ENCODE measurements around the gene TM9SF1. TPM values are rescaled to one million over a fixed set of nuclear protein-coding genes. Genes with fewer than 3 reads are reported as not detected.
A peak's percentile ranks its signal among the peaks of the same experiment; 100 is the strongest.
"Not testable (repeated sequence)": the region's sequence is repeated elsewhere in the genome, so short reads cannot be mapped to it uniquely, and the experiment has no call there.

Gene TM9SF1
- total RNA-seq, 4 donors from 2014 or later, result 46.8 to 61.3 (median 54.6) TPM

GRCh38 chr14:24231263-24232120 lies 36.3 kb upstream of the TM9SF1 start:
- peak overlapping the region in 3 of 4 donors; percentile 80 to 94 (median 93) for H3K27ac ChIP-seq
- peaks cover 0 to 28% (median 0%) of the 10 kb centered on the region in 3 donors for H3K36me3 ChIP-seq
- no peak for DNase-seq (ENCODE audit: low spot score in 2 of 2)
- H3K9me3 ChIP-seq, result no peaks in the 10 kb centered on the region
- 12 to 13% methylated on average over 17 to 23 of the region's 23 CpGs for WGBS, 2 donors
- no peak for TF ChIP-seq POLR2A (IDR thresholded peaks at IDR 0.05)
- TF ChIP-seq EP300 (IDR thresholded peaks at IDR 0.05), result no peak
- no peak for TF ChIP-seq CTCF (IDR thresholded peaks at IDR 0.05)
- peaks cover 0 to 40% (median 23%) of the 10 kb centered on the region in 4 donors for H3K4me1 ChIP-seq
- H3K4me3 ChIP-seq, result peak overlapping the region; percentile 51 to 98 (median 88)
- no peaks in the 10 kb centered on the region for H3K27me3 ChIP-seq

- no peak overlapping the region for H3K27ac ChIP-seq
- no peak for DNase-seq (ENCODE audit: low spot score in 2 of 2)
- TF ChIP-seq CTCF (IDR thresholded peaks at IDR 0.05) (no peak), POLR2A (IDR thresholded peaks at IDR 0.05) (no peak), EP300 (IDR thresholded peaks at IDR 0.05) (no peak)
- H3K9me3 ChIP-seq, result no peaks in the 10 kb centered on the region
- H3K4me1 ChIP-seq, result peaks cover 0 to 26% (median 20%) of the 10 kb centered on the region in 4 donors
- H3K27me3 ChIP-seq, result no peaks in the 10 kb centered on the region
- H3K4me3 ChIP-seq, result no peak overlapping the region
- H3K36me3 ChIP-seq, result peaks cover 0 to 15% (median 0%) of the 10 kb centered on the region in 3 donors
- 30 to 53% methylated on average over 1 of the region's 1 CpG for WGBS, 2 donors
These were observed 33.7 kb upstream of the TM9SF1 start for GRCh38 chr14:24228902-24229301.

- Histone ChIP-seq H3K27me3 (no peaks in the 10 kb centered on the region), H3K27ac (no peak overlapping the region), H3K36me3 (peaks cover 0 to 15% (median 0%) of the 10 kb centered on the region in 3 donors), H3K4me1 (peaks cover 0 to 13% (median 8%) of the 10 kb centered on the region in 4 donors), H3K4me3 (no peak overlapping the region), H3K9me3 (no peaks in the 10 kb centered on the region)
- no peak for DNase-seq (ENCODE audit: low spot score in 2 of 2)
- WGBS, 2 donors, result 51 to 57% methylated on average over 1 of the region's 1 CpG
- TF ChIP-seq POLR2A (IDR thresholded peaks at IDR 0.05), result no peak
- no peak for TF ChIP-seq CTCF (IDR thresholded peaks at IDR 0.05)
- TF ChIP-seq EP300 (IDR thresholded peaks at IDR 0.05), result no peak
These were observed 31.2 kb upstream of the TM9SF1 start for GRCh38 chr14:24226473-24226872.

- TF ChIP-seq CTCF (IDR thresholded peaks at IDR 0.05) (no peak), EP300 (IDR thresholded peaks at IDR 0.05) (no peak), POLR2A (IDR thresholded peaks at IDR 0.05) (no peak)
- H3K4me3 ChIP-seq, result no peak overlapping the region
- no peaks in the 10 kb centered on the region for H3K27me3 ChIP-seq
- H3K27ac ChIP-seq, result peak overlapping the region in 1 of 4 donors; percentile 13
- peaks cover 0 to 15% (median 0%) of the 10 kb centered on the region in 3 donors for H3K36me3 ChIP-seq
- H3K9me3 ChIP-seq, result no peaks in the 10 kb centered on the region
- peaks cover 0 to 3% (median 0%) of the 10 kb centered on the region in 4 donors for H3K4me1 ChIP-seq
- WGBS, 2 donors, result 73 to 85% methylated on average over 7 of the region's 7 CpGs
- DNase-seq (ENCODE audit: low spot score in 2 of 2), result no peak
These were observed 29.4 kb upstream of the TM9SF1 start for GRCh38 chr14:24224618-24225071.

GRCh38 chr14:24222987-24223386 lies 27.7 kb upstream of the TM9SF1 start:
- H3K4me1 ChIP-seq; H3K27ac ChIP-seq; DNase-seq (ENCODE audit: low spot score in 2 of 2); H3K27me3 ChIP-seq; H3K4me3 ChIP-seq; H3K9me3 ChIP-seq: not testable (repeated sequence)
- peaks cover 0 to 12% (median 0%) of the 10 kb centered on the region in 3 donors for H3K36me3 ChIP-seq
- WGBS, 2 donors, result 93 to 96% methylated on average over 4 of the region's 4 CpGs

Data from tibial nerve (tissue), 4 donors.